ENCODE results near the gene RAB11FIP4. TPM values are rescaled to one million over a fixed set of nuclear protein-coding genes. Genes with fewer than 3 reads are reported as not detected.
A peak's percentile ranks its signal among the peaks of the same experiment; 100 is the strongest.

Gene RAB11FIP4
- total and polyA plus RNA-seq, 2 of the 8 experiments (the other 6 are each of a cell fraction or from before 2014, with no cell fraction given) = 21.7 to 53.2 TPM

DNA sequence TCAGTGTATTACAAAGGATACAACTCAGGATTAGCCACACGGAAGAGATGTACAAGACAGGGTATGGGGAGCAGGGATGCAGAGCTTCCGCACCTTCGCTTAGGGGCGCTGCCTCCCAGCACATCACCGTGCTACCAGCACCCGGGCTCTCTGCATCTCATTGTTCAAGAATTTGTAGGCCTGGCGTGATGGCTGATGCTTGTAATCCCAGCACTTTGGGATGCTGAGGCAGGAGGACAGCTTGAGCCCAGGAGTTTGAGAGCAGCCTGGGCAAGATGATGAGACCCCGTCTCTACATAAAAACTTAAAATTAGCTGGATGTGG lies 43.2 kb downstream of the RAB11FIP4 start:
- CTCF ChIA-PET (ENCODE audit: partially characterized antibody) = interaction anchor here (1.1 to 17.3 kb wide), 17 partner anchors 9 to 422 kb away, joined by 3 to 325 read pairs (median 4); no protein-coding TSS in a partner anchor
- no peaks in the 10 kb centered on the region for H4K20me1 ChIP-seq (replicated peaks in 1 of 2; ENCODE audit: control insufficient read depth in 1 of 2, insufficient read depth in 2 of 2, low read length in 2 of 2)

More for the DNA sequence above, 43.2 kb downstream of the RAB11FIP4 start:
- H3K23me2 ChIP-seq (ENCODE audit: low read depth, low read length) = no peaks in the 10 kb centered on the region
- H3K4me2 ChIP-seq (ENCODE audit: insufficient read depth in 1 of 2, low read depth in 2 of 2, low read length in 2 of 2) = no peak overlapping the region
- H3K79me1 ChIP-seq (ENCODE audit: low read depth, low read length) = no peaks in the 10 kb centered on the region
- H2BK12ac ChIP-seq (ENCODE audit: low read depth, low read length) = no peak overlapping the region
- H4K8ac ChIP-seq (ENCODE audit: extremely low read depth, insufficient read depth, low read length) = no peak overlapping the region
- no peak overlapping the region for H3K4ac ChIP-seq (replicated peaks; ENCODE audit: insufficient read length, low read depth, low read length)
- TF ChIP-seq SP1 (IDR thresholded peaks at IDR 0.05; ENCODE audit: low read depth, low read length) (no peak), RAD21 (IDR thresholded peaks at IDR 0.05 in 1 of 2, conservative IDR thresholded peaks at IDR 0.05 in 1 of 2; ENCODE audit: low read depth in 2 of 2, low read length in 2 of 2) (peak; percentile 35 to 55), GABPA (IDR thresholded peaks at IDR 0.05; ENCODE audit: borderline replicate concordance, insufficient read depth, low read length) (no peak), CTBP2 (IDR thresholded peaks at IDR 0.05; ENCODE audit: borderline replicate concordance, insufficient read depth, insufficient read length, low read length) (no peak)
- TF ChIP-seq, protein P1, sequence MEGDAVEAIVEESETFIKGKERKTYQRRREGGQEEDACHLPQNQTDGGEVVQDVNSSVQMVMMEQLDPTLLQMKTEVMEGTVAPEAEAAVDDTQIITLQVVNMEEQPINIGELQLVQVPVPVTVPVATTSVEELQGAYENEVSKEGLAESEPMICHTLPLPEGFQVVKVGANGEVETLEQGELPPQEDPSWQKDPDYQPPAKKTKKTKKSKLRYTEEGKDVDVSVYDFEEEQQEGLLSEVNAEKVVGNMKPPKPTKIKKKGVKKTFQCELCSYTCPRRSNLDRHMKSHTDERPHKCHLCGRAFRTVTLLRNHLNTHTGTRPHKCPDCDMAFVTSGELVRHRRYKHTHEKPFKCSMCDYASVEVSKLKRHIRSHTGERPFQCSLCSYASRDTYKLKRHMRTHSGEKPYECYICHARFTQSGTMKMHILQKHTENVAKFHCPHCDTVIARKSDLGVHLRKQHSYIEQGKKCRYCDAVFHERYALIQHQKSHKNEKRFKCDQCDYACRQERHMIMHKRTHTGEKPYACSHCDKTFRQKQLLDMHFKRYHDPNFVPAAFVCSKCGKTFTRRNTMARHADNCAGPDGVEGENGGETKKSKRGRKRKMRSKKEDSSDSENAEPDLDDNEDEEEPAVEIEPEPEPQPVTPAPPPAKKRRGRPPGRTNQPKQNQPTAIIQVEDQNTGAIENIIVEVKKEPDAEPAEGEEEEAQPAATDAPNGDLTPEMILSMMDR (IDR thresholded peaks at IDR 0.05; ENCODE audit: control extremely low read depth in 1 of 3, insufficient read depth in 1 of 3, low read depth in 1 of 3, low read length in 3 of 3) = peak; percentile 6 to 13 (median 11); a peak in 3 of 4 replicates
- TF ChIP-seq, protein P2, sequence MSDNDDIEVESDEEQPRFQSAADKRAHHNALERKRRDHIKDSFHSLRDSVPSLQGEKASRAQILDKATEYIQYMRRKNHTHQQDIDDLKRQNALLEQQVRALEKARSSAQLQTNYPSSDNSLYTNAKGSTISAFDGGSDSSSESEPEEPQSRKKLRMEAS (IDR thresholded peaks at IDR 0.05) = no peak
- FAIRE-seq = no peak
- no peak overlapping the region for H4K91ac ChIP-seq (replicated peaks; ENCODE audit: insufficient read length, low read length)
- H3K23ac ChIP-seq (ENCODE audit: insufficient read length) = no peak overlapping the region
- H2AK5ac ChIP-seq (ENCODE audit: low read depth, low read length) = no peak overlapping the region
- no peak overlapping the region for H3K27ac ChIP-seq (ENCODE audit: low read depth, low read length)
- H3K9me3 ChIP-seq (ENCODE audit: insufficient read depth in 2 of 2, low read depth in 1 of 2, low read length in 1 of 2) = no peaks in the 10 kb centered on the region
- H2BK15ac ChIP-seq (ENCODE audit: low read length) = no peak overlapping the region
- H2BK5ac ChIP-seq (ENCODE audit: low read depth, low read length) = no peak overlapping the region
- H3K27me3 ChIP-seq (replicated peaks in 1 of 4; ENCODE audit: control insufficient read depth in 3 of 4, extremely low read depth in 1 of 4, insufficient read depth in 3 of 4, low read length in 3 of 4) = no peaks in the 10 kb centered on the region
- no peak for DNase-seq (ENCODE audit: low read depth in 1 of 2, low spot score in 2 of 2)
- H3K9ac ChIP-seq (replicated peaks in 1 of 4; ENCODE audit: extremely low read depth in 1 of 4, low read depth in 3 of 4, low read length in 3 of 4) = no peak overlapping the region
- no peak overlapping the region for H3K56ac ChIP-seq (replicated peaks; ENCODE audit: insufficient read length, low read depth, low read length)
- no peak overlapping the region for H3K18ac ChIP-seq (ENCODE audit: extremely low read depth, low read length)
- 92% methylated on average over 8 of the region's 8 CpGs; no CpG with 5 or more reads in 1 of the 2 experiments for WGBS, 2 experiments (ENCODE audit: extremely low coverage in 1 of 2, insufficient coverage in 1 of 2, insufficient read length in 1 of 2, insufficient replicate concordance in 2 of 2, low coverage in 1 of 2, low lambda C conversion rate in 2 of 2, missing lambda C conversion rate in 1 of 2)
- H2BK20ac ChIP-seq (ENCODE audit: low read length) = no peak overlapping the region
- no peak overlapping the region for H4K5ac ChIP-seq (ENCODE audit: insufficient read length, low read depth, low read length)
- no peak overlapping the region for H3K14ac ChIP-seq (ENCODE audit: insufficient read length)
- H2AFZ ChIP-seq (ENCODE audit: low read length) = no peak overlapping the region
- H3K36me3 ChIP-seq (ENCODE audit: control insufficient read depth in 2 of 4, insufficient read depth in 4 of 4, low read length in 3 of 4) = no peaks in the 10 kb centered on the region
- H3K79me2 ChIP-seq (ENCODE audit: control insufficient read depth in 1 of 2, insufficient read depth in 2 of 2, low read length in 2 of 2) = no peaks in the 10 kb centered on the region
- H3K4me3 ChIP-seq (ENCODE audit: extremely low read depth in 1 of 4, insufficient read depth in 2 of 4, low read depth in 3 of 4, low read length in 4 of 4) = no peak overlapping the region
- peaks cover 0 to 11% (median 3%) of the 10 kb centered on the region in 4 experiments; a peak in 3 of 7 replicates for H3K4me1 ChIP-seq (replicated peaks in 1 of 4; ENCODE audit: control insufficient read depth in 3 of 4, insufficient read depth in 4 of 4, low read length in 3 of 4)
- H2BK120ac ChIP-seq (replicated peaks; ENCODE audit: low read depth, low read length) = no peak overlapping the region
- POLR2A ChIA-PET (ENCODE audit: partially characterized antibody) = interaction anchor here (1.8 kb wide), 1 partner anchor 17 kb away, joined by 4 read pairs; no protein-coding TSS in a partner anchor
